Right renal cortex interstitium (tissue), 3 donors: ENCODE results near the gene PKN2. TPM values are rescaled to one million over a fixed set of nuclear protein-coding genes. Genes with fewer than 3 reads are reported as not detected.
"Not testable (repeated sequence)": the region's sequence is repeated elsewhere in the genome, so short reads cannot be mapped to it uniquely, and the experiment has no call there.

ENCODE experiments used
- DNase-seq, 3 donors: peaks; one replicate each; pipeline ENCODE4 v3.0.0-alpha.2; 2013; ENCODE audit warnings: low read depth in 3 of 3, low spot score in 2 of 3
- polyA plus RNA-seq, 3 donors: library from polyadenylated mRNA; unstranded; fragments of 120-200 nt; gene quantifications; one replicate each; pipeline ENCODE4 v1.2.1, GENCODE V29; 2013; ENCODE audit not compliant: insufficient read length in 3 of 3

PKN2 gene
- polyA plus RNA-seq, 3 donors: 62.9 to 71.7 (median 67.0) TPM

DNA sequence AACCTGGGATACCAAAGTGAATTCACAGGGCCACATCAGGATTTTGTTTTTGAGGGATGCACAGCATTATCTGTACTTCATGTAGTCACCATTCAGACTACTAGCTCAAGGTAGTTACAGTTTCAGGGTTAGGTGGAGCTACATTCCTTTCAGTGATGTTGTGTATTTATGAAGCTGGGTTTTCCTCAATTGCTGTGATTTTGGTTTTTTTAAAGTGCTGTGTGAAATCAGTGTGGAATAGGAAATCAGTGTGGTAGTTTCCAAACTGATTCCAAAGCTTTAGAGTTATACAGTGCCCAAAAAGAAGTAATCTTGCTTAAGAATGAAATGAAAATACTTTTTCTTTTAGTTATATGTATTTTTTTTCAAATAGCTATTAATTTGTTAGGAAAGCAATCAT is 95.8 kb downstream of the PKN2 start:
- no peak for DNase-seq

DNA sequence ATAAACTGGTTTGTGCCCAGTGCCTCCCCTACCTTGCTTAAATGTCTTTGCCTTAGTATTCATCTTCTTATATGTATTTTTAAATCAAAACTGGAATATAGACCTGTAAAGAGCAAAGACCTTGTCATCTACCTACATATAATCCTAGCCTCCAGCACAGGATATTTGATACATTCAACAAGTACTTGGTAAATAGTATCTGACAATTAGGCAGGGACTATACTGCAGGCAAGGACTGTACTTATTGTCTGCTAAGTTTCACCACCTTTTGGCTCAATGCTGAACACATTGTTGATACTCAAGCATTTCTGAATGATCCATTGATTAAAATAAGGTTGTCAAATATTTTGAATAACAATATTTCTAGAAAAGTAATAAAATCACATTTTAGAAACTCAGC is 96.4 kb downstream of the PKN2 start:
- DNase-seq: no peak

DNA sequence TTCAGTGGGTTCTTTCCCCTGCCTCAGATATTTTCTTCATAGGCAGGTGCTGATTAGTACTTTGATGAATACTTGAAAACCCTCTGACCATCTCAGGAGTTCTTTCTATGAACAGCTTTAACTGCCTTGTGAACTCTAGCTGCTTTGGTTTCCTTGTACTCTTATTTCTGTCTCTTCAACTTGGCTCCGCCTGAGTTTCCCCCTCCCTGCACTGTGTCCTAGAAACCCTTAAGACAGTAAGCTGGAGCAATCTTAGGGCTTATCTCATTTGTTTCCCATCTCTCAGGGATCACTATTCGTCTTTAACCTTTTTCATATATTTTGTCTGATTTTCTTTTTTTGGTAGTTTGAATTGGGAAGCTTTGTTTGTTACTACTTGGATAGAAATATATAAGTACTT is 99.1 kb downstream of the PKN2 start:
- no peak for DNase-seq

DNA sequence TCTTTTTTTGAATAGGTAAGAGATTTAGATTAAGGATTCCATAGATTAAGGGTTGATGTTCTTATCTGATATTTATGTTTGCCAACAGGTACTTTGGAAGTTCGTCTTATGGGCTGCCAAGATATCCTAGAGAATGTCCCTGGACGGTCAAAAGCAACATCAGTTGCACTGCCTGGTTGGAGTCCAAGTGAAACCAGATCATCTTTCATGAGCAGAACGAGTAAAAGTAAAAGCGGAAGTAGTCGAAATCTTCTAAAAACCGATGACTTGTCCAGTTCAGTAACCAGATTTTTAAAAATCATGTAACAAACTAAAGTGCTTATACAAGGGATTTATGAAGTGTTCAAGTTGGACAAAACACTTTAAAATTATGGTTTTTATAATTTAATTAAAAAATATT is 100.5 kb downstream of the PKN2 start:
- no peak for DNase-seq

DNA sequence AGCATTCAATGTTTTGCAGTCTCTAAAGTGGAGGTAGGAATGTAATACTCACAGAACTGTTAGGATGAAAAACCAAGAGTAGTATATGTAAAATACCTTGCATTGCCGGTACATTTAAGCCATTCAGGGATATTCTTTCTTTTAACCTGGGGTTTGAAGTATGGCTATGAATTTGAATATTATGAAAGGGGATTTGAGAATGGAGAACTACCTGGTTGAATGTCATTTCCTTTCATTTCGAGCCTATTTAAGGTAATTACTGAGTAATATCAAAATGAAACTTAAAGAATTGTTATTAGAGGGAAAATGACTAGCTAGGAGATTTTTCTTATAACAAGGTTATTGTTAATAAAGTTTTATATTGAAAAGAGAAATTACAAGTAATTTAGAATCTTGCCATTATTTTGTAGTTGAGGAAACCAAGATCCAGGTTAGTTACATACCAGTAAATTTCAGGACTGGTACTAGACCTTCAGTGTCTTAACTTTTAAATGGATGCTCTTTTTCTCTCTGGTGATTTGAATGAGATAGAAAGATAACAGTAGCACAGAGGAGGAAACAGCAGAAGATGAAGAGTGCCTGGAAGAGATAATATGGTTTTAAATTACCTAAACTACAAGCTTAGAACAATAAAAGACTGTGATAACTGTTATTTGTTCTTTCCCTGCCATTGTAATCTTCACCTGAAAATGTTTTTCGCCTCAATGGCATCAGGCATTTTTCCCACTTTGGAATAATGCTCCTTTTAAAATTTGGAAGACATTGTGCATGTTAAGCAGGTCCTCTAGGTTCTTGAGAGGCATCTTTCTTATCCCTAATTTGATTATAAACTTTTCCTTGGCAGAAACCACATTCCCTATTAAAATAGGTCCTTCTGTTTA is 103.2 kb downstream of the PKN2 start:
- DNase-seq: no peak

DNA sequence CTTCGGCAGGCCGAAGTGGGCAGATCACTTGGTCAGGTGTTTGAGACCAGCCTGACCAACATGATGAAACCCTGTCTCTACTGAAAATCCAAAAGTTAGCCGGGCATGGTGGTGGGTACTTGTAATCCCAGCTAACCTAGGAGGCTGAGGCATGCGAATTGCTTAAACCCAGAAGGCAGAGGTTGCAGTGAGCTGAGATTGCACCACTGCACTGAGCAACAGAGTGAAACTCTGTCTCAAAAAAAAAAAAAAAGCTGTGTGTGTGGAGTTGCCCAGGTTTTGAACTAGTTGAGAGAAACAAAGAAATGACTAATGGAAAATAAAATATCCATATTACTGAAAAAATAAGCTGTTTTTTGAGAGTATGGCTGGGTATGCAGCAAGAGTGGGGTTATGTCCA is 107.1 kb downstream of the PKN2 start:
- DNase-seq: no peak

DNA sequence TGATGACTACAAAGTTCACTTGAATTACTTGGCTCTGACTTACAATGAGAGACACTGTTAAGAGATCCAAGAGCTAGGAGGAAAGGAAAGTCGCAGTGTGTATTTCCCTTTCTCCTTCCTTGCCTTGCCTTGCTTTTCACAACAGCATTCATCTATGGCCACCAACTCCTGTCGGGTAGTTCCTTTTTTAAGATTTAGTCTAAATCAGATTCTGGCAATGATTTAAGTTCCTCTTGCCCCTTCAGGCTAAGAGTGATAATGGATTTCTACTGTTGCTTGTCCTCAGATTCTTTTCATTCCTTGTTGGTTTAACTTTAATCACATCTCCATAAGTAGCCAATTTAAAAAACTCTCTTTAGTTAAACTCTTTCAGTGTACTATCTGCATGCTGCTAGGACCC is 115.4 kb downstream of the PKN2 start:
- DNase-seq: no peak

DNA sequence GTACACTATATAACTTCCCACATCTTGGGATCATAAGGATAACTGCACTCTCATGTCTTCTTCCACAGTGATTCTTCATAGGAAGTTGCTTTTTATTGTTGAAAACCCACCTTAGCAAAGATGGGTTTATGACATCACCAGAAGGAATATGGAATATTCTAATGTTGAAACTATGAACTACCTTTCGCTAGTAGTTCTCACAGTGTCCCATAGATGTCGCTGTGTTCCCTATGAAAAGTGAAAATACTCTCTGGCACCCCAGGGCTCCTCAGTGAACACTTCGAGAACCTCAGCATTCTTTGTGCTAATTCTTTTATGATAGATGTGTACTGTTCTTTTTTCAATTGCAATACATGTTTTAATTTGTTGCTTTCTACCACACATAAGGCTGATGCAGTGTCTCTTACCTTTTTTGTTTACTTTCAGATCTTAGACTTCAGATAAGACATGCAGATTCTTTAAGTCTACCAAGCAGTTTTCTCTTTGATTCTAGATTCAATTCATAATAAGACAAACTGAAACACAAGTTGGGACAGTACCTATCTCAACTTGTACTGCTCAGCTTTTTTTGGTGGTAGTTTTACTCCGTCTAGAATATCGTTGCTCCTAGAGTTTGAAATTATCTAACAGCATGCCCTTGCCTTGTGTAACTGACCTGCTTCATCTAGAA is 116.4 kb downstream of the PKN2 start:
- DNase-seq: no peak

DNA sequence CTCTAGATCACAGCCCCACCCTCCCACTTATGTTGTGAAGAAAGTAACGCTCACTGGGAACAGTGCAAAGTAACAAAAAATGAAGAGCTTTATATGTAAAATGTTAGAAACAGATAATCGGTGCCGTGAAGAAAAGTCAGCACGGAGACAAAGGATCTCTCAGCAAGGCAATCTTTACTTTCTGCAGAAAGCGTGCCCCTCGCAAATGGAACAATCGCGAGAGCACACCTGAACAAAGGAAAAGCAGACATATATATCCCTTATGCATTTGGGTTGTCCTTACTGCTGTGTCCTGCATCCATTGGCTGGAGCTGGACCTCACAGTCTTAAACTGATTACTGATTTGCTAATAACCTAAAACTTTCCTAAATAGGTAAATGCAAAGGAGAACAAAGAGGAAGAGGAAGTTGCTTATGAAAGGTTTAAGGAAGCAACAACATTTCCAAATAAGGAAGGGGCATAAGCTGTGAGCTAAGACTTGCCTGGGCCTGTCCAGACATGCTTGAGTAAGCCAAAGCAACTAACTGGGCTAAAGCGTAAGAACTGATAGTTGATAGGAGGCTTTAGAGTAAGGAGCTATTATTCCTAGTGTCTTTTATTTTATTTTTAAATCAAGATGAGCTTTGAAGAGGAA is 117.6 kb downstream of the PKN2 start:
- no peak for DNase-seq

DNA sequence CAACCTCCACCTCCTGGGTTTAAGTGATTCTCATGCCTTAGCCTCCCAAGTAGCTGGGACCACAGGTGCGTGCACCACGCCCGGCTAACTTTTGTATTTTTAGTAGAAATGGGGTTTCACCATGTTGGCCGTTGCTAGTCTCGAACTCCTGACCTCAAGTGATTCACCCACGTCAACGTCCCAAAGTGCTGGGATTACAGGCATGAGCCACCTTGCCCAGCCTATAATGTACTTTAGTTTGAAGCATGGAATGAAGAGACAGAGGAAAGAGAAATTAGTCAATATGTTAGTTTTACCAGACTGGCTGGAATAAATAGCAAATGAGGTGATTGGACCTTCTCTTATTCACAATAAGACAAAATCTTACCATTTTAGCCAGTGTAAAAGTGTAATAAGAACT is 118.3 kb downstream of the PKN2 start:
- DNase-seq: no peak

DNA sequence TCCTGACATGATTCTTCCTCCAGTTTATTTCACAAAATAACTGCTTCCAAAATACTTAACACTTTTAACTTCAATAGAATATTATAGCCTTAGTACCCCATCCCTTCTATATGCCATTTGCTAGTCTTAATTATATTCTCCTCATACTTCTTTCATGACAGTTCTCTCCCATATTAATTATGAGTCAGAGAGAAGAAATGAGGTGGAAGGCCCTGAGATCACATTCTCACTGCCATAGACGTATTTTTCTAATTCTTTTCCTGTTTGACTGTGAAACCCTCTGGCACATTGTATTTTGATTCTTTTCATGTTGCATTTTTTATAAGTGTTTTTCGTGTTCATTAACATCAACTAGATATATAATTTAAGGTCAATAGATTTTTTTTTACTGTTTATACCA is 118.9 kb downstream of the PKN2 start:
- no peak for DNase-seq

DNA sequence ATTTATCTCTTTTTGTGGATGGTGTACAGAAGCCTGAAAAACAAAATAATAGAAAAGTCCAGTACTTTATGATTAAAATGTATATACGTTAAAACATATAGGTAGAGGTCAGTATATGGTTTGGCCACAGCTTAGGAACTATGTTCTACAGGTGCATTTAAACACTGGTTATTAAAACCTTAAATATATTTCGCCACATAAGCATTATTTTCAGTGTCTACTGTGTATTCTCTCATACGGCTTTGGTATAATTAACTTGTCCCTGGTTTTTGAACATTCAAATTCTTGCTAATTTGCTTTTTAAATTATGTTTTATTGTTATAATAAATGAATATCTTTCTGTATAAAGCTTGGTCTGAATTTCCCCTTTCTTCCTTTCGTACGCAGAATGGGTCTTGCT is 119.4 kb downstream of the PKN2 start:
- DNase-seq: no peak

DNA sequence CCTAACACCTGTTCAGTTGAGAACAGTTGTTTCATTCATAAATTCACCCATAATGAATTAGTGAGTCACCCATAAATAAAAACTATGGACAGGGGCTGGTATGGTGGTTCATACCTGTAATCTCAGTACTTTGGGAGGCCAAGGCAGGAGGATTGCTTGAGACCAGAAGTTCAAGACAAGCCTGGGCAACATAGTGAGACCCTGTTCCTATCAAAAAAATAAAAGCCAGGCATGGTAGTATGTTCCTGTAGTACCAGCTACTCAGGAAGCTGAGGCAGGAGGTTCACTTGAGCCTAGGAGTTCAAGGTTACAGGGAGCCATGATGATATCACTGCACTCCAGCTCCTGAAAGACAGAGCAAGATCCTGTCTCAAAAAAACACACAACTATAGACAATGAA is 128.3 kb downstream of the PKN2 start:
- DNase-seq: no peak

DNA sequence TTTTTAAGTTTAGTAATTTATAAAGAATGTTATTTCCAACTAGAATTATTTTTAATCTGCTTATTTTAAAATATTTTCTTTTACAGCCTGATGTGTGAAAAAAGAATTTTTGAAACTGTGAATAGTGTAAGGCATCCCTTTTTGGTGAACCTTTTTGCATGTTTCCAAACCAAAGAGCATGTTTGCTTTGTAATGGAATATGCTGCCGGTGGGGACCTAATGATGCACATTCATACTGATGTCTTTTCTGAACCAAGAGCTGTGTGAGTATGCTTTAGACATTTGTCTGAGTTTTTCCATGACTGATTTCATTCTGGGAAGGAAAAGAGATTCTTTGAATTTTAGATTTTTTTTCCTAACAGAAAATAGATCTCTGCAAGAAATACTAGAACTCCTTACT is 129.4 kb downstream of the PKN2 start:
- DNase-seq: peak in 1 of 3 donors; percentile 2

DNA sequence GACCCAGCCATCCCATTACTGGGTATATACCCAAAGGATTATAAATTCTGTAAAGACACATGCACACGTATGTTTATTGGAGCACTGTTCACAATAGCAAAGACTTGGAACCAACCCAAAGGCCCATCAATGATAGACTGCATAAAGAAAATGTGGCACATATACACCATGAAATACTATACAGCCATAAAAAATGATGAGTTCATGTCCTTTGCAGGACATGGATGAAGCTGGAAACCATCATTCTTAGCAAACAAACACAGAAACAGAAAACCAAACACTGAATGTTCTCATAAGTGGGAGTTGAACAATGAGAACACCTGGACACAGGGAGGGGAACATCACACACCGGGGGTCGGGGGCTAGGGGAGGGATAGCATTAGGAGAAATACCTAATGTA is 135.6 kb downstream of the PKN2 start:
- not testable (repeated sequence) for DNase-seq

DNA sequence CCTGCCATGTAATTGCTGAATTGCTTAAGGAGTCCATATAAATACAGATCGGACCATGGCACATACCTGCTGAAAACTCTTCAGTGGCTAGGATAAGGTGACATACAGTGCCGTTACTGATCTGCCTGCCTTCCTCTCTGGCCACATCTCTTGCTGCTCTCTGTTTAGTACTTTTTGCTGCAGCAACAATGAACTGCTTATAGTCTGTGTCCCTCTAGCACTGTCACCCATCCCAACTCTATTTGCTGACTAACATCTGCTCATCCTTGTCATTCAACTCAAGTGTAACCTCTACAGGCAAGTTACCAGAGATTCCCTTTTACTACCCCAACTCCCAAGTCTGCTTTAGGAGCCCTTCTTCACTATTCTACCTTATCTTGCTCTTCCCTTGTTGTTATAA is 141.6 kb downstream of the PKN2 start:
- DNase-seq: no peak

DNA sequence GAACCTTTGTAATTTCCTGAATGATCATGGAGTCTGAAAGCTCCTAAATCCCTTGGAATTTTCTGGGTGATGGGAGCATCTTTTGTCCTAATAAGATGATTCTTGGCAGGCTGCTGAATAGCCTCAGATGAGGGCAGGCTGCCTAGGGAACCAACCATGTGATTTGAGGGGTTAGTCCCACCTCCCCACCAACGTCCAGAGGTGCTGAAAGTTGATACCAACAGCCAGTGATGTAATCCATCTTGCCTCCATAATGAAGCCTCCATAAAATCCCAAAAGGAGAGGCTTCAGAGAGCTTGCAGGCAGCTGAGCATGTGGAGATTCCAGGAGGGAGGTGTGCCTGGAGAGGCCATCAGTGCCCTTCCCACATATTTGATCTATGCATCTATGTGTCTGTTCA is 163.6 kb downstream of the PKN2 start:
- no peak for DNase-seq

DNA sequence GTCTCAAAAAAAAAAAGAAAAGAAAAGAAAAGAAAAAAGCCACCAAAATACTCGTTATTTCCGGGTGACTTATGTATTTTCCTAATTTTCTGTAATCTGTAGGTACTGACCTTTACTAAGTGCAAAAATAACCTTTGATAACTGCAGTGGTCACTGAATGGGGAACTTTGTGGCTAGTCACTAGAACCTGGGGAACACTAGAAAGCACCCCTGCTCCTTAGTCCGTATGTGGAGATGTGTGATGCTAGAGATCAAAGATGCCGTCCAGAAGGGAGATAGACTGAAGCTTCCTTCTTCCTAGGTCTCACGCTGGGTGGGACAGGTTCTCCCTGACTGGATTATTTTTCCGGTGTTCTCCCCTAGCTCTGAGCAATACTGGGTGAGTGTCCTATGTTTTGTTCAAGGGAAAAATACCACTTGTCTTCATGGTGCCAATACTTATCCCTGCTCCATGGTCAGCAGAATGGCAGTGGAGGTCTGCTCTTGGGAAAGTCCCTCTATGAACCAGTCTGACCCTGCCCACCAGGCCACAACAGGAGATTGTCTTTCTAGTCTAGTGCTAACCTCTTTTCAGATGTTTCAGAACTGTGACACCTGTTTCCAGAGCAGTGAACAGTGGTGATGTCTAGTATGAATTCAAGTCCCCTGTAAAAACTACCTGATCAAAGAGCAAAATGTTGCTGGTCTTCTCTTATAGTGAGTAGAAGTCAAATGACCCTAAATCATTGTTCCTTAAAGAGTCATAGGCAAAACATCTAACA is 167.4 kb downstream of the PKN2 start:
- no peak for DNase-seq

DNA sequence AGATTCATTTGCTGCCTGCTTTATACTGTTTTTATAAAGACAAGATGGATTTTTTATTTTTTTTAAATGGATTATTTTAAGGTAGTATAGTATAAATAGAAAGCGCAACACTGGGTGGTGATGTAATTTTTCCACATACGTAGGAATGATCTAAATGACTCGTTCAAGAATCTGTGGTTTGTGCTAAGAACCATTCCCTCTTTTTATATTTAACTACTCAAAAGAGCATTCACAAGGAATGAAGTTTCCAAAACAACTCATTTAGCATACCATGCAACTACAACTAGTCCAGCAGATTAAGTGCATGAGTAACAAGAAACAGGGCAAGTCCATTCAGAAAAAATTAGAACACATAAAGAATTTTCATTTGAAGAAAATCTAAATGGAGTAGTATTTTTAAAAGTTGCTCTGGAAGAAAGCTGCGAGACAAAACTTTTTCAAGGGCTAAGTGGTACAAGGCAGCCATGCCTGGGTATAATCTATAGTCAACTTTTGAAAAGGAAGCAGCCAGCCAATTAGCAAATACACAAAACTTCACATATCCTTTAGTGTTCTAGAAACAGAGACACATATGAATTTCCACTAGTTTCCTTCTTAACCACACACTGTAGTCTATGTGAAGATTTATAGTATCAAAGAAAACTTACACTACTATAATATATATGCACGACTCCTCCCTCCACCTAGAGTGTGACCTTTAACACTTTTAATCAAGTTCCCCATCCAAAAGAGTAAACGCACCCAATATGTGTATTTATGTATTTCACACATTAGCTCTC is 183.9 kb downstream of the PKN2 start:
- DNase-seq: no peak

DNA sequence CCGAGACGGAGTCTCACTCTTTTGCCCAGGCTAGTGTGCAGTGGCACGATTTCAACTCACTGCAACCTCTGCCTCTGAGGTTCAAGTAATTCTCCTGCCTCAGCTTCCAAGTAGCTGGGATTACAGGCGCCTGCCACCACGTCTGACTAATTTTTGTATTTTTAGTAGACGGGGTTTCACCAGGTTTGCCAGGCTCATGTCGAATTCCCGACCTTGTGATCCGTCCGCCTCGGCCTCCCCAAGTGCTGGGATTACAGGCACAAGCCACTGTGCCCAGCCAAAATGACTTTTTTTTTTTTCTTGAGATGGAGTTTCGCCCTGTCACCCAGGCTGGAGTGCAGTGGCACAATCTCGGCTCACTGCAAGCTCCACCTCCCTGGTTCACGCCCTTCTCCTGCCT is 185.6 kb downstream of the PKN2 start:
- not testable (repeated sequence) for DNase-seq
